Ovary (tissue), 9 donors: ENCODE results near the gene C1QTNF12. TPM values are rescaled to one million over a fixed set of nuclear protein-coding genes. Genes with fewer than 3 reads are reported as not detected.

ENCODE experiments used
- DNase-seq, 5 donors: peaks; one replicate each; pipeline ENCODE4 v3.0.0-alpha.2; 2019 to 2020
- H3K27ac ChIP-seq, 2 donors: fragments of 200-600 bp; one replicate each; pipeline versions ENCODE4 v1.5.1 to v1.8.0; 2019 to 2022
- H3K27me3 ChIP-seq: fragments of 200-600 bp; one replicate; pipeline ENCODE4 v1.8.0; 2022
- H3K36me3 ChIP-seq: fragments of 200-600 bp; sonication (generic); one replicate; pipeline ENCODE4 v1.5.1; 2019
- H3K4me1 ChIP-seq: one replicate; pipeline ENCODE4 v1.8.1; 2013; ENCODE audit warnings: mild to moderate bottlenecking, moderate library complexity; ENCODE audit not compliant: insufficient read depth
- H3K4me3 ChIP-seq: fragments of 200-600 bp; sonication (generic); one replicate; pipeline ENCODE4 v1.5.1; 2017
- H3K9me3 ChIP-seq, 2 donors: fragments of 200-600 bp in 1 of 2; sonication (generic) in 1 of 2; one replicate each; pipeline versions ENCODE4 v1.5.1 to v1.8.1; 2013 to 2019; ENCODE audit warnings: mild to moderate bottlenecking in 1 of 2, moderate library complexity in 1 of 2
- EP300 ChIP-seq: sonication (generic); formaldehyde crosslinking; IDR thresholded peaks from one replicate; pipeline ENCODE4 v1.6.1; 2017; ENCODE audit warnings: antibody characterized with exemption
- POLR2A ChIP-seq: fragments of 450-650 bp; IDR thresholded peaks from one replicate; pipeline ENCODE4 v1.6.1; 2017; ENCODE audit warnings: antibody characterized with exemption, mild to moderate bottlenecking, moderate library complexity
- WGBS, 3 donors: extraction: QIAGEN DNeasy Blood & Tissue Kit in 1 of 3; methylation state at CpG; one replicate each; pipeline versions ENCODE4 v1.1.5 to v1.1.7; 2013 to 2017; 5-methylcytosine and 5-hydroxymethylcytosine counted together
- intact Hi-C, 4 donors: fragments of 100-400 bp; cut with DNase I; formaldehyde crosslinking; loops; one replicate each; pipeline versions ENCODE4 v1.11.0 to v1.15.1; 2022 to 2023
- polyA plus RNA-seq, 2 donors: library from polyadenylated mRNA; stranded (reverse); fragments of 200-250 nt in 1 of 2; fragments of 350-450 nt in 1 of 2; fragmentation: Illumina TruSeq in 1 of 2; extraction: RNeasy Lipid Tissue Mini Kit (QIAGEN cat#74804) in 1 of 2; gene quantifications; one replicate each; pipeline ENCODE4 v1.2.3, GENCODE V29; 2013 to 2014
- total RNA-seq, 7 donors: library from RNA; depleted of rRNA in 2 of 7; stranded (reverse); fragments of >200 nt in 2 of 7; fragmentation: NEBNext Ultra II Directional in 3 of 7; extraction: Animal tissue kit (Norgen Biotek cat#: 25700) in 3 of 7; gene quantifications; one replicate each; pipeline versions ENCODE4 v1.1.0 to v1.2.4, GENCODE V29; 2016 to 2023
- TF ChIP-seq, protein P1 (sequence below), 3 donors: fragments of 450-650 bp in 2 of 3; fragments of 200-600 bp in 1 of 3; IDR thresholded peaks; one replicate each; pipeline versions ENCODE4 v1.5.1 to v1.8.0; 2016 to 2022; ENCODE audit warnings: antibody characterized with exemption in 3 of 3, mild to moderate bottlenecking in 1 of 3
- donor health status: DM: no; HTN: no; CAD: no; lungs with moderate emphysema.
- donor health status: DM: no; HTN: no; CAD: no.
- donor health status: Bipolar disorder and iron deficiency.
- donor health status: DM: yes; HTN: yes; CAD: no.
- donor health status: DM: no; HTN: no; CAD: no.
- donor health status: DM: yes; HTN: yes; CAD: no.

Gene C1QTNF12
- total and polyA plus RNA-seq, 9 donors, result 0.92 to 4.8 (median 1.4) TPM; not detected in 1

DNA sequence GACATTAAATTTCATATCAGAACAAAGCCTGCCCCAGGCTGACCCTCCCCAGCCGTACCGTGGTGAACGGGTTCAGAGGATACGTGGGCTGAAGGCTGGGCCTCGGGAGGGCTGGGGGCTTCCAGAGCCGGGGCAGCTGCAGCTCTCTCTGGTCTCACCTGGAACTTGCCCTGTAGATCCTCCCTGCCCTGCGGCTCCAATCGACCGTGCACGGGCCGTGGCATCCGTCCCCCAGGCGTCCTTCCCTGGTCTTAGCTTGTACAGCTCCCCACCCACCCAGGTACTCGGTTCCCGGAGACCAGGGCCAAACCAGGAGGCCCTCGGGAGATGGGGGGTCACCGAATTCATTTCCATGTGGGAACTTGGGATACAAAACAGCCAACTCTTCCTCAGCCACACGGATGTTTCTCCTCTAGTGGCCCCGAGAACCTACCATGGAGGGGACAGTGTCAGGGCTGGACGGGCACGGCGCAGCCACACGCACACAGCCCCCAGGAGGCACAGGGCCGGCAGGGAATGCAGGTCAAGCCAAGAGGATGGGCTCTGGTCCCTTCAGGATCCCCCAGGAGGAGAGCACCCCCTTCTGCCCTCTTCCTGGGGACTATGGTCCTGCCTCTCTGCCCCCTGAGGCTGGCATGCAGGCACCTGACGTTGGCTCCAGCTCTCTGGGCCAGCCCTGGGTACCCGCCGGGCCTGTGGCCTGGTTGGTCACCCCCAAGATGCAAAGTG lies 11.3 kb downstream of the C1QTNF12 start:
- TF ChIP-seq EP300, result no peak
- no peak for TF ChIP-seq POLR2A
- TF ChIP-seq, protein P1, sequence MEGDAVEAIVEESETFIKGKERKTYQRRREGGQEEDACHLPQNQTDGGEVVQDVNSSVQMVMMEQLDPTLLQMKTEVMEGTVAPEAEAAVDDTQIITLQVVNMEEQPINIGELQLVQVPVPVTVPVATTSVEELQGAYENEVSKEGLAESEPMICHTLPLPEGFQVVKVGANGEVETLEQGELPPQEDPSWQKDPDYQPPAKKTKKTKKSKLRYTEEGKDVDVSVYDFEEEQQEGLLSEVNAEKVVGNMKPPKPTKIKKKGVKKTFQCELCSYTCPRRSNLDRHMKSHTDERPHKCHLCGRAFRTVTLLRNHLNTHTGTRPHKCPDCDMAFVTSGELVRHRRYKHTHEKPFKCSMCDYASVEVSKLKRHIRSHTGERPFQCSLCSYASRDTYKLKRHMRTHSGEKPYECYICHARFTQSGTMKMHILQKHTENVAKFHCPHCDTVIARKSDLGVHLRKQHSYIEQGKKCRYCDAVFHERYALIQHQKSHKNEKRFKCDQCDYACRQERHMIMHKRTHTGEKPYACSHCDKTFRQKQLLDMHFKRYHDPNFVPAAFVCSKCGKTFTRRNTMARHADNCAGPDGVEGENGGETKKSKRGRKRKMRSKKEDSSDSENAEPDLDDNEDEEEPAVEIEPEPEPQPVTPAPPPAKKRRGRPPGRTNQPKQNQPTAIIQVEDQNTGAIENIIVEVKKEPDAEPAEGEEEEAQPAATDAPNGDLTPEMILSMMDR (IDR thresholded peaks at IDR 0.05), result no peak
- no peaks in the 10 kb centered on the region for H3K9me3 ChIP-seq
- 82 to 88% (median 85%) methylated on average over 24 to 27 of the region's 27 CpGs for WGBS, 3 donors
- no peak overlapping the region for H3K27ac ChIP-seq
- peaks cover 5% of the 10 kb centered on the region for H3K27me3 ChIP-seq
- no peaks in the 10 kb centered on the region for H3K36me3 ChIP-seq
- DNase-seq, result no peak
- peaks cover 14% of the 10 kb centered on the region for H3K4me1 ChIP-seq
- intact Hi-C loops, result loop anchor here in 1 of 4 donors (10.0 kb wide), 1 partner anchor 210 kb away; the partner anchor contains the start of gene AGRN
- H3K4me3 ChIP-seq, result no peak overlapping the region

DNA sequence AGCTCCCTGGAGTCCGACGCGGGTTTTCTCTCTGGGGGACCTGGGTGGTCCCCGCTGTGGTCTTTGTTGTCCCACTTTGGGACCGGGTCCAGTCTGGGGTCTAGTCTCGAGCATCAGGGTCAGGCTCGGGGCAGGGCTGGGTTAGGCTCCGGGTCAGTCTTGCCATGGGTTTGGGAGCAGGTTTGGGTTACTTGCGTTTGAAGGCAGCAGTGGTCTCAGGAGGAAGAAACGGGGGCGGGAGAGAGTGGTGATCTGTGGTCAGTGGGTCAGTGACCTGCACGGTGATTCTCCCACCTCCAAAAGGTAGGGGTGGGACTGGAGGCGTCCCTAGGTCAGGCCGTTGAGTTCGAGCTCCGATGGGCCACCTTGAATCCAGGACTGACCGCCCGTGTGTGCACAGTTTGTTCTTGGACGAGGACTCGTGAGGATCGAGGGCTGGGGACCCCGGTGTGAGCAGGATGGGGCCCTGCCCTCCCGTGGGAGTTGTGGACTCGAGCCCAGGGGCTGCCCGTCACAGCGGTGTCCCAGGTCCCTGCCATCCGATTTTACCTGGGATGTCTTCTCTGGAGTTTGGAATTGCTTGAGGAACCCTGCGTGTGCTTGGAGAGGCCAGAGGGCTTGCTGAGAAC lies 12.2 kb downstream of the C1QTNF12 start:
- no peaks in the 10 kb centered on the region for H3K36me3 ChIP-seq
- TF ChIP-seq, protein P1 (IDR thresholded peaks at IDR 0.05), result no peak
- TF ChIP-seq EP300, result no peak
- no peak for TF ChIP-seq POLR2A
- H3K27ac ChIP-seq, result no peak overlapping the region
- intact Hi-C loops, result loop anchor here in 1 of 4 donors (10.0 kb wide), 1 partner anchor 209 kb away; the partner anchor contains the start of gene AGRN
- H3K4me1 ChIP-seq, result peaks cover 19% of the 10 kb centered on the region
- no peak overlapping the region for H3K4me3 ChIP-seq
- WGBS, 3 donors, result 93 to 96% (median 95%) methylated on average over 28 of the region's 28 CpGs
- no peaks in the 10 kb centered on the region for H3K9me3 ChIP-seq
- DNase-seq, result no peak
- H3K27me3 ChIP-seq, result peaks cover 2% of the 10 kb centered on the region

DNA sequence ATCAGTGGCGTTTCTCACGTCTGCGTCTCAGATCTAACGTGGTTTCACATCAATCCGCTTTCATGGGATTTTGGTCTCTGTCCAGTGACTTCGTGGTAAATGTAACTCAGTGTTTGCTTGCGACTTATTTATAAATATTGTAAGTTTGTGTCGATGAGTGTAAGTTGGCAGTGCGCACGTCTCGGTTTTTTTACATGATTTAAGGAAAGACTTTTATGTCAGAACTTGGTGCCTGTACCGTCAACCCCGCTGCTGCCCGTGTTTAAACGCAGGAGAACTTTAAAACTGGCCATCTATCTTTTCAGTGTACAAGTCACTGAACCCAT lies 13.0 kb downstream of the C1QTNF12 start:
- Histone ChIP-seq H3K36me3 (no peaks in the 10 kb centered on the region), H3K27me3 (no peaks in the 10 kb centered on the region), H3K9me3 (no peaks in the 10 kb centered on the region), H3K4me1 (peaks cover 19% of the 10 kb centered on the region), H3K27ac (no peak overlapping the region), H3K4me3 (no peak overlapping the region)
- intact Hi-C loops, result loop anchor here in 1 of 4 donors (10.0 kb wide), 1 partner anchor 209 kb away; the partner anchor contains the start of gene AGRN
- TF ChIP-seq EP300, result no peak
- no peak for TF ChIP-seq POLR2A
- TF ChIP-seq, protein P1 (IDR thresholded peaks at IDR 0.05), result no peak
- DNase-seq, result no peak
- 96% methylated on average over 15 of the region's 15 CpGs for WGBS, 3 donors

DNA sequence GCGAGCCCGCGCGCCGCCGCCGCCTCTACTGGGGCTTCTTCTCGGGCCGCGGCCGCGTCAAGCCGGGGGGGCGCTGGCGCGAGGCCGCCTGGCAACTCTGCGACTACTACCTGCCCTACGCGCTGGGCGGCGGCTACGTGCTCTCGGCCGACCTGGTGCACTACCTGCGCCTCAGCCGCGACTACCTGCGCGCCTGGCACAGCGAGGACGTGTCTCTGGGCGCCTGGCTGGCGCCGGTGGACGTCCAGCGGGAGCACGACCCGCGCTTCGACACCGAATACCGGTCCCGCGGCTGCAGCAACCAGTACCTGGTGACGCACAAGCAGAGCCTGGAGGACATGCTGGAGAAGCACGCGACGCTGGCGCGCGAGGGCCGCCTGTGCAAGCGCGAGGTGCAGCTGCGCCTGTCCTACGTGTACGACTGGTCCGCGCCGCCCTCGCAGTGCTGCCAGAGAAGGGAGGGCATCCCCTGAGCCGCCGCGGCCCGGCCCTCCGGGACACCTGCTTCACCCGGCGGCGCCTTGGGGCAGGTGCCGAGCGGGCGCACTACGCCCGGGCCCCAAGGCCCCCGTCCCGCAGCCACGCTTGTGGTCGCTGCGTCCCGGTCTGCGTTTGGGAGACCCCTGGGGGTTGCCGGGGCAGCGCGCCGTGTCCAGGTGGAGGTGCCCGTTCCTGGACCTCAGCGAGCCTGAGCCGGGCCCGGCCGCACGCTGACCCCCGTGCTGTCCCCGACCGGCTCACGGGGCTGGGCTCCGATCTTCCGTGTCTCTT lies 13.5 kb downstream of the C1QTNF12 start:
- Histone ChIP-seq H3K27me3 (no peaks in the 10 kb centered on the region), H3K27ac (no peak overlapping the region), H3K36me3 (no peaks in the 10 kb centered on the region), H3K4me1 (peaks cover 19% of the 10 kb centered on the region), H3K4me3 (peak overlapping the region; percentile 23), H3K9me3 (no peaks in the 10 kb centered on the region)
- DNase-seq, result peak in 4 of 5 donors; percentile 27 to 61 (median 60)
- no peak for TF ChIP-seq POLR2A
- TF ChIP-seq, protein P1 (IDR thresholded peaks at IDR 0.05), result no peak
- TF ChIP-seq EP300, result no peak
- intact Hi-C loops, result loop anchor here in 1 of 4 donors (10.0 kb wide), 1 partner anchor 208 kb away; the partner anchor contains the start of gene AGRN
- WGBS, 3 donors, result 73 to 86% (median 77%) methylated on average over 75 to 98 of the region's 98 CpGs
